Vein endothelial cell (primary cell): ENCODE measurements around the gene TNNC1. TPM values are rescaled to one million over a fixed set of nuclear protein-coding genes. Genes with fewer than 3 reads are reported as not detected.

Experiments
- total RNA-seq: library from RNA; depleted of rRNA; stranded (reverse); fragments of >200 nt; gene quantifications from 2 replicates; pipeline ENCODE4 v1.2.3, GENCODE V29; 2012

TNNC1 gene
- not detected in 2 replicates for total RNA-seq

DNA sequence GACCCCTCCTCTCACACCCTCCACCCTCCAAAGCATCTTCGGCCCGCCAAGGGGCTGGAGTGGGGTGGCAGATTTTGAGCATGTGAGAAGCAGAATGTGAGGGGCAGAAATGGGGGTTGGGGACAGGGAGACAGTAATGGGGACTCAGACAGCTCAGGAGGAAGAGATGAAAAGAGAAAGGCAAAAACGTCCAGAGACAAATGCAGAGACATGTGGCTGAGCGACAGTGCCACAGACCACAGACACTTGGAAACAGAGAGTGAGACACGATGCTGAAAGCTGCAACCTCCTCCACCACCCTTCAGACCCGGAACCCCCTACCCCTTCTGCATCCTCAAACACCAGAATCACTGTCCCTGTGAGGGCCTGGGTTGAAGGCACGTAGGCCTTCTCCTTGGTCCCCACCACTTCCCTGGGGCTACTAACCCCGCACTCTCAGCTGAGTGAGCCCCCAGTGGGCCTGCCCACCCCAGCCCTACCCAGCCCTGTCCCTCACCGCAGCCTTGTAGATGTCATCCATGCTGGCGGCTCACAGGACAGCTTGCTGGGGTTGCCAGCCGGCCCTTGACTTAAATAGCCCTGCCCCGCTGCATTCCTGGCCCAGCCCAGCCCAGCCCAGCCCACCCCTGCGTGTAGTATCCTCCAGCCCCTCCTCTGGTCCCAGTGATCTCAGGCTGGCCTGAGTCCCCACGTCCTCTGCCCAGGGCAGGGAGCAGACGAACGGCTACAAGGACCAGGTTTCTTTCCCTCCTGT, at the start of gene TNNC1:
Gene TNNC1 (minus strand): TSS at position 546 of the 754 bp plus-strand sequence. CDS start 26 bp downstream, at position 520.

GRCh38 chr3:52494886-52495495, 41.1 kb upstream of the TNNC1 start, which contains the start of gene STAB1:
TSS of gene STAB1 (plus strand) at chr3:52495338. CDS start at chr3:52495414, 76 bp downstream.

GRCh38 chr3:52455283-52456168, 1.7 kb upstream of the TNNC1 start, which contains the start of gene NISCH:
TSS of gene NISCH (plus strand) at chr3:52455604. CDS start at chr3:52455642, 38 bp downstream.

DNA sequence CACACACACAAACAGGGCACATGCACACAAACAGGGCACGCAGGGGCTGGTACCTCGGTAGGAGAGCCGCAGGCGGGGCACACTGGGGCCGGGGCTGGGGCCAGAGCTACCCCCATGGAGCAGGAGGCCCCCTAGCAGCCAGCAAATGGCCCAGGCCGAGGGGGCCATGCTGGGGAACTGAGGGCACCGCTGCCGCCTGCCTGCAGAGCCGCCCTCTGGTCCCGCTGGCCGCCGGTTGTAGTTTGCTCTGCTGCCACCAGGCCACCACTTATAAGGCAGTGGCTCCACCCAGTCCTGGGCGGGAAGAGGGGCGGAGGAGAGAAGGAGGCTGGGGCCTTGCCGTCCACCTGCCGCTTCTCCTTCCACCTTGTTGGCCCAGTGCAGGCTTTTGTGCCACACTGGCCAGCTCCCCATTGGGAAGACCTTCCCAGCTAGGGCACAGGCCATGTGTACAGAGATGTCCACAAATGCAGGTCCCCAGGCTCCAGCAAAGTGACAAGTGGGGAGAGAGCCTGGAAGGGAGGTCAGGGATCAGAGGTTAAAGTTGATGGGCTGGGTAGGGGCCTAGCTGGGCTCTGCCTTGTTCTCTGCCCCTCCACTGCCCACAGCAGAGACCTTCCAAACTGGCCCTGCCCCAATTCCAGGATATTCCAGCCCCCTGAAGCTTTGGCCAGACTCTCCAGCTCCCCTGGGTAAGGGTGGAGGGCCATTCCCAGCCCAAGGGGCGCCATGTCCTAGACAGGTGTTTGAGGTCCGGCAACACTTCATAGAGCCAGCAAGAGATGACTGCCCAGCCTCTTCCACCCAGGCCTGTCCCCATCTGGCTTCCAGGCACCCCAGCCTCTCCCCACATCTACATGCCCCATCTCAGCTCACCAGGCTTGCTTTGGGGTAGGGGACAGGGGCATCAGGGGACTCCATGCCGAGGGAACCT, 8.7 kb downstream of the TNNC1 start, which contains the start of gene SEMA3G:
Gene SEMA3G (minus strand): TSS at position 244 of the 934 bp plus-strand sequence. CDS start 76 bp downstream, at position 168.

Other genes starting within 250 kb of the TNNC1 start
- under 0.01 TPM in 1 of 2 replicates, not detected in the other for gene TLR9, start 228.4 kb downstream of the TNNC1 start, total RNA-seq
- 184 and 187 TPM in 2 replicates for gene TWF2, start 214.9 kb downstream of the TNNC1 start, total RNA-seq
- gene PPM1M, start 208.3 kb downstream of the TNNC1 start, total RNA-seq, result 14.8 and 16.3 TPM in 2 replicates
- gene WDR82, start 175.4 kb downstream of the TNNC1 start, total RNA-seq, result 63.7 and 67.3 TPM in 2 replicates
- gene GLYCTK, start 166.2 kb downstream of the TNNC1 start, total RNA-seq, result 17.0 and 22.8 TPM in 2 replicates
- 6.8 and 8.5 TPM in 2 replicates for gene DNAH1, start 137.7 kb downstream of the TNNC1 start, total RNA-seq
- gene BAP1, start 44.0 kb downstream of the TNNC1 start, total RNA-seq, result 77.2 and 93.7 TPM in 2 replicates
- gene PHF7, start 43.4 kb downstream of the TNNC1 start, total RNA-seq, result 4.9 and 5.7 TPM in 2 replicates
- 18.2 and 65.0 TPM in 2 replicates for gene SEMA3G, start 8.9 kb downstream of the TNNC1 start, total RNA-seq
- 98.8 and 111 TPM in 2 replicates for gene NISCH, start 1.6 kb upstream of the TNNC1 start, total RNA-seq
- 267 and 435 TPM in 2 replicates for gene STAB1, start 41.3 kb upstream of the TNNC1 start, total RNA-seq
- 67.3 and 112 TPM in 2 replicates for gene NT5DC2, start 79.8 kb upstream of the TNNC1 start, total RNA-seq
- 3.7 and 4.6 TPM in 2 replicates for gene UQCC5, start 82.6 kb upstream of the TNNC1 start, total RNA-seq
- gene PBRM1, start 231.9 kb upstream of the TNNC1 start, total RNA-seq, result 83.0 and 94.1 TPM in 2 replicates
- 165 and 174 TPM in 2 replicates for gene GNL3, start 232.0 kb upstream of the TNNC1 start, total RNA-seq